HS-27A (cell line): ENCODE data around the gene NEMP1.
"Not testable (repeated sequence)": the region's sequence is repeated elsewhere in the genome, so short reads cannot be mapped to it uniquely, and the experiment has no call there.

Experiments
- DNase-seq: peaks from one replicate; pipeline ENCODE4 v3.0.0-alpha.2; 2012; ENCODE audit warnings: low read depth, missing footprints

Gene NEMP1

DNA sequence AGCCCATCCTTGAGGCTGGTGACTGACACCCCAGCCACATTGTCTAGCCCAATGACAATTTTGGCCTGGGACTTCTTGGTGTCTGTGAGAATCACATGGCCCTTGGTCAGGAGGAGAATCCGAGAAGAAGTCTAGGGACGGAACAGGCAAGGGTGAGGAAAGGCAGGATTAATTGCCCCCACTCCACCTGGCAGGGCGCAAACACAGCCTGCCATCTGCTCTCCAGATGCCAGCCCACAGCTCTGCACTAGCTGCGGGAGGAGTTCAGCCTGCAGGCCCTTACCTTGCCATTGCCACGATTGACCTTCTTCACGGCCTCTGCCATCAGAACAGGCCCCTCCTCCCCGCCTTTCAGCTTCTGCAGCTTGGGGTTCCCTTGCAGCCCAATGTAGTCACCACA is 49.1 kb downstream of the NEMP1 start:
- no peak for DNase-seq

DNA sequence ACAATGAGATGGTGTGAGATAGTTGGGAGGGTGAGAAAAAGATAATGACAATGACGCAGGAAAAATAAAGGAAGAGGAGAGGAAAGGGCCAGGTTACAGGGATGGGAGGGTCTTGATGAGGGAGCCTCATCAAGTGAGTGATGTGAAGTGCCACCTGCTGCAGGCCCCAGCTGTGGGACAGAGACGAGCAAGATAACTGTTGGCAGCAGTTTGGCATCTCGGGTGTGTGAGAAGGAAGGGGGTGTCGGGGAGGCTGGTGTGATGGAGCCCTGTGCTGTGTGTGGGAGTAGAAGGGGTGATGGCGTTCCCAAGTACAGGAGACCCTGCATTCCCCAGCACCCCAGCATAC is 50.8 kb downstream of the NEMP1 start:
- no peak for DNase-seq

GRCh38 chr12:57027011-57027804 is 51.4 kb downstream of the NEMP1 start:
- DNase-seq, result no peak

GRCh38 chr12:57025196-57025595 is 53.4 kb downstream of the NEMP1 start:
- DNase-seq, result no peak

GRCh38 chr12:57022324-57022723 is 56.3 kb downstream of the NEMP1 start:
- not testable (repeated sequence) for DNase-seq

- no peak for DNase-seq
Observed at GRCh38 chr12:57019983-57020719, 58.4 kb downstream of the NEMP1 start.

DNA sequence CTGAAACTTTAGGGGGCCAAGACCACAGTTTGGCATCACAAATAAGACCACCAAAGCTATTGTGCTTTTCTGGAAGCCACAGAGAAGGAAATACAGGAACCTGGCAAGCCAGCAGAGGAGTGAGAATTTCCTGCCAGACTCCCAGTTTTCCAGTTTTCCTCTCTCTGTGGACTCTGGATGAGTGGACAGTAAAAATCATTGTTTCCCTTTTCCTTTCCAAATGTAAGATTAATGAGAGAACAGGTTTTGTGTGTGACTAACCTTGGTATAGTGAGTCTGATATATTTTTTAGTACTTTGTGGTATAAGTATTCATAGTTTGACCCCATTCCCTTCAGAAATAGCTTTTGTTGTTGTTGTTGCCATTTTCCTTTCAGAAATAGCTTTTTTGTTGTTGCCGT is 59.7 kb downstream of the NEMP1 start:
- DNase-seq, result no peak

DNA sequence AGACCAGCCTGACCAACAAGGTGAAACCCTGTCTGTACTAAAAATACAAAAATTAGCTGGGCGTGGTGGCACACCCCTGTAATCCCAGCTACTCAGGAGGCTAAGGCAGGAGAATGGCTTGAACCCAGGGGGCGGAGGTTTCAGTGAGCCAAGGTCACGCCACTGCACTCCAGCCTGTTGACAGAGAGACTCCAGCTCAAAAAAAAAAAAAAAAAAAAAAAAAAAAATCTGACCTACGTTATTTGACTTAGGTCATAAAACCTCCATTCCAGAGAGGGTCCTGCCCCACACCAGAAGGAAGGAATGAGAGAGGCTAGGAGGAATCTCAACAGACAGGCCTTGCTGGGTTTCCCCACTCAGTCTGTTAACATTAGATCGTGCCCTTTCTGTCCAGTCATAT is 60.2 kb downstream of the NEMP1 start:
- DNase-seq, result not testable (repeated sequence)

GRCh38 chr12:57016348-57016747 is 62.2 kb downstream of the NEMP1 start, which contains the start of gene TAC3:
Gene TAC3 (minus strand): TSS chr12:57016529. CDS start chr12:57015797, 732 bp downstream.
- DNase-seq, result no peak

DNA sequence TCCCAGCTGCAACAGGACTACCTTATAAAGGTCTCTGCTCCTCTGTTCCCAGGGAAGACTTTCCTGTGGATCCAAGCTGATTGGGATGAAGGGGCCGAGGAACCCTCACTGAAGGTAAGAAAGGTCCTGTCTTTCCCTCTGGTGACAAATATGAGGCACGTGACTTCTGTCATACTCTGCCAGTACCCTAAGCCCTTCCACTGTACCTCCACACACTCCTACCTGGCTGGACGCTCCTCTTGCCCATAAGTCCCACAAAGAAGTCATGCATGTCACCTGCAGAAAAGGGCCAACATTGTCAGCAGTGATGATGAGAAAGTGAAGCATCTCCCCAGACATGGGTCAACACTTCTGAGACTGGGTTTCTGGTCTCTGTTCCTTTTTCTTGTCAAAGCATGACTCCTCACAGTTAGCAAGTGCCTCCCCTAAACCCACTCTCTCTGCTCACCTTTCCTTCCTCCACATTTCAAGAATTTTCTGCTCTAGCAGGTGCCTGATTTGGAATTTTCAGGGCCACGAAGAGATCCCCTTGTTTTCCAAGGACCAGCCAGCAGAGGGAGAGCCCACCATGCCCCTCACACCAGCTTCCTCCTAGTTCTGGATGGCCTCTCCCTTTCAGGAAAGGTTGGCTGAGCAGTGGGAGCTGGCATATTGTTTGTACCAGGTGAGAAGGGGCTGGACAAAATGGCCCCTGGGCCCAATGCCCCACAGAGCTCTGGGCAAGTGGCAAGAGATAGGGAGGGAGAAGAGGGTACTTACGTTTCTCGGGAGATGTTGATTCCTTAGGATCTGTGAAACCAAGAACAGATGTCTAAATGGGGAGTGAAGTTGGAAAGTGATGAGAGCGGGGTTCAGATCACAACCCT is 65.8 kb downstream of the NEMP1 start:
- no peak for DNase-seq

DNA sequence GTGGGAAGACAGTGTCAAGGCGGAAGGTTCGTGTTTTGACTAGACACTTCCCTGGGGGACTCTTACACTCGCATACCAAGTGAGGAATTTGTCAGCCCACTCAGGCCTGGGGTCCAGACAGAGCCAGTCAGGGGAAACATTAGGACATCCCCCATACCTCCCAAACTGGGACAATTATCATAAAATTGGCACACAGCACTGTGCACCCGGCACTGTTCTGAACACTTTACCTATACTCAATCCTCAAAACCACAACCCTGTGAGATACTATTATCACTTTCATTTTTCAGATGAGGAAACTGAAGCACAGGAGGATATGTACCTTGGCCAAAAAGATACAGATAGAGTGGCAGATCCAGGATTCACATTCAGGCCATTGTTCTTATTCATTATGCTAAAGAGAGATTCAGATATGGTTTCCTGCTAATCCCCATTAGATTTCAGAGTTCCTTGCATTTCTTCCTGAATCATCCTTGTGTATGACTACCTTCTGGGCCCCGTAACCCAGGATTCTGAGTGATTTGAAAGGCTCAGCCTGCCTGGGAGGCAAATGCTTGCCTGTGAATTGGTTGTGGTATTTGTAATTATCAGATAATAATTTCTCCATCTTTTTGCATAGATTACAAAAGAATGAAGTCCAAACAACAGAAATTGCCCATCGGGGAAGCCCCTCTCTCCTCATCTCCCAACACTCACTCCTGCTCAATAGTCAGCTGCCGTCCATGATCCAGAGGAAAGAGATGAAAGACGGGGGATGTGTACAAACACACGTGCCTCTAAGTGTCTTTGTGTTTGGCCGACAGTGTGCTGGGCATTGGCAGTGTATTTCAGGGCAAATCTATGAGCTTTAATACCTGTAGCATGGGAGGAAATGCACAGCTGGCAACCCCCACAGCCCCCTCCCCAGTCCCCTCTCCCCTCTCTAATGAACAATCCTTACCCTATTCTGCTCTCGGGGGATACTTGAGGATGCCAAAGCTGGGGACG is 66.9 kb downstream of the NEMP1 start:
- DNase-seq, result no peak

DNA sequence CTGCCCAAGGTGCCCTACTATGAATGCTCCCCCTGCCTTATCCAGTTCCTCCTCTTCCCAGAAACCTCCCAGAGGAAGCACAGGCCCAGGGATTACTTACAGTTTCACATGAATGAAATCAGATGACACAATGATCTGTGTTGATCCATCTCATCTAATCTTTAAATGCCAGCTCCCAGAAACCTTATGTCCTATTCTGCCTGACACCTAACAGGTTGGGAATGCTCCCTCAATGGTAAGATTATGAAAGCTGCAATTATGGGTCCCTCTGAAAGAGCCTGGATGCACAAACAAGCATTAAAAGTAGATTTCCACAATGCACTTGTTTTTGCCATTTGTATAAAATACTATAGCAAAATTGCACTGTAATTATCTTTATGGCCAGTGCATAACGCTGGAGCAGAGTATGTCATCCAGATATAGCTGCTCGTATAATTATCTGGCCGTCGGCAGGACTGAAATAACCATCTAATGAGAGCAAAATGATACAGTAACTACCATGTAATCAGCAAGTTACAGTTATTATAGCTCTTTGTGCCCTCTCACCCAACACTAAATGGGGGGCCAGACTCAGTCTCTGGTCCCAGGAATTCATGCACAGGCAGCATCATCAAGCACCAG is 67.9 kb downstream of the NEMP1 start:
- no peak for DNase-seq

DNA sequence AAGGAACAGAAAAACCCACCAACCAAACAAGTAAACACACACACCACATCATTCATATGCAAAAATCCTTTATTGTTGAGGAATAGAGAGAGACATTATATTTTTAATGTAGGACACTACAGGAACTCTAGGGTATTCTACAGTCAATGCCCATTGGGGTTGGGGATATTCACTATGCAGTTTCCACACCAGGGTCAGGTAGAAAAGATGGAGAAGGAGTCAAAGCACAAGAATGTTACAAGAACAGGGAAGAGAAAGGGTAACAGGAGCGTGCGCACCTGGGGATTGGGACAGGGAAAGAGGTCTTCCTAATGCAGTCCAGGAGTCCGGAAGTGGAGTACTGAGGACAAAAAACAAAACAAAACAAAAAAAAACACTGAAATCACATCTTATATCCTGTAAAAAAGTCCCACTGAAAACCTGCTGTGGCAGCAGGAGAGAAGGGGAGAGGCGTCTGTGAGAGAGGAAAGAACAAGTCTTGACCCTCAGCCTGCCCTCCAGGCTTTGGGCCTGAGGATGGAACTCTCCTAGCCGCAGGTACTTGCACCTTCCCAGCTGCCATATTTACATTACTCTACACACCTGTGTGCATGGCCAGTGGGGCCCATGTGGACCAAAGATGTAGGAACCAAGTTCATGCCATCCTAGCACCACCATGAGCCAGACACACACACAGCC is 68.5 kb downstream of the NEMP1 start:
- no peak for DNase-seq

DNA sequence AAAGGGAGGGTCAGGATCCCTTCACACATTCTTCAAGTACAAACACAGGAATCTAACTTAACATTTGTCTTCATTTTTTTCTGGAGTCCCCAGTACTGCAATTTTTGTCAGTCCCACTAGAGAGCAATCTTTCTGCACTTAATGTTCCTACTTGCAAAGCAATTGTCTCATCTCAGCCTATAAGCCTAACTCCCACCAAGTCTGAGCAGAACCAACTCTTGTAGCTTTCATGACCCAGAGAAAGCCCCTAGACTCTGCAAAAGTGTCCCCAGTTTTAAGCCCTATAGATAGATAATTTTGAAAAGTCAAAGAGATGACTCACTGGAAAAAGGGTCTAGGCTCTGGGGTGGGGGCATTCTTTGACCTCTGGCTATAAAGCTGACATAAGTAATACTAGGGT is 70.4 kb downstream of the NEMP1 start:
- no peak for DNase-seq

DNA sequence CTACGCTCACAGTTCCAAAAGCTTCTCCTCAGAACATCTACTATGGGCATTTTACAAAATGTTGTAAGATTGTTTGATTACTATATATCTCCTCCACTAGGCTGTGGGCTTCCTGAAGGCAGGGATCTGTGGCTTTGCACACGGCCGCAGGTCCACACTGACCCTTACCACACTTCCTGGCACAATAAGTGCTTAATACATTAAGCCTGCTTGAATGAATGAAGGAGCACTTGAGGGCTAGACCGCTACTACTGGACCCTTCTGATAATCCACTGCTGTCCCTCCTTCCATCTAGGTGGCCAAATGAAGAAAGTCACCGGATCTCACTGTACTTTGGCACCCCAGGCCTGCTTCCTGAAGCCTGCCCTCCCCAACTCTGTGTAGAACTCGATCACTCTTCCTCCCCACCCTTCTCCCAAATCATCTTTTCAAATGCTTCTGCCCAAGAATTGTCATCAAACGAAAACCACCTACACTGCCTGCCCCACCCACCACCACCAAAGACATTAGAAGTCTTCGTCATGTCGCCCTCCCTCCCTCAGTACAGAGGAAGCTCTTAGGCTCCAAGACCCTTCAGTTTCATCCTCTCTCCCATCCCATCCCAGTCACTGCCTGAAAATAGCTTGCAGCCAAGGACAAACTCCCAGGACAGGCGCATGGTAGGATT is 71.6 kb downstream of the NEMP1 start:
- DNase-seq, result no peak

DNA sequence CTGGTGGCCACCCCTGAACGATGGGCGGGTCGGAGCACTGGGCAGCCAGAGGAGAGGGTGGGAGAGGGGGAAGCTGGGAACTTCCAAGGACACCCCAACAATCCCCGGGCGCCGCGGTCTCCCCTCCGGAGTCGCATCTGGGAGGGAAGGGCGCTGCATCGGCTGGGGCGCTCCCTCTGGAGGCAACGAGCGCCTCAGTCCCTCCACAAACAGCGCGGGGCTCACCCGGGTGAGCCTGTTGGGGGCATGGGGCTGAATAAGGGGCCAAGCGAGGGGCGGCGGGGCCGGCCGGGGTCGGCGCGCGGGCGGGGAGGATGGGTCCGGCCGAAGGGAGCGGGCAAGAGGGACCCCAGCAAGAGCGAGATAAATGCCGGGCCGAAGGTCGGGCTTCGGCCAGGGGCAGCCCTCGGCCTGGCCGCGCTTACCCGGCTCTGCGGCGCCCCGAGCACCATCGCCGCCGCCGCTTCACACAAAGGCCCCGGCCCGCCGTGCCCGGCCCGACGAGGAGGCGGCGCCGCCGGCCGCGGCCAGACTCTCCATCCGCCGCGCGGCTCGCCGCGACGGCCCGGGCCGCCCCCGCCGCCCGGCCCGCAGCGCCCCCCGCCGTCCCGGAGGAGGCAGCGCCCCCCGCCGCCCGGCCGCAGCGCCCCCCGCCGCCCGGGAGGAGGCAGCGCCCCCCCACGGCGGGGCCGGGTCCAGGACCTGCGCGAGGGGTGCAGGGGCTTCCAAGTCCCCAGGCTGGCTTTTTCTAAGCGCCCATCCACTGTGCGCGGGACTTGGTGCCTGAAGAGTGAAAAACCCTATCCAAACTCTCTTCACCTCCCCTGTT is 72.4 kb downstream of the NEMP1 start, which contains the start of gene ZBTB39:
Gene ZBTB39, minus strand, starts transcription at position 567 of the 829 bp plus-strand sequence. CDS start 1,629 bp downstream, outside the sequence.
- DNase-seq, result no peak
